Effector memory CD8-positive, alpha-beta T cell (primary cell): Measurements from ENCODE around the gene PPM1H.
"Not testable (repeated sequence)": the region's sequence is repeated elsewhere in the genome, so short reads cannot be mapped to it uniquely, and the experiment has no call there.

Experiments
- ATAC-seq: fragments of 150-1000 bp; cut with Tn5 transposase; replicated peaks from 2 replicates; pipeline ENCODE4 v1.10.0; 2021; ENCODE audit warnings: mild to moderate bottlenecking, moderate library complexity
- DNase-seq, 3 experiments: peaks; one replicate each; pipeline ENCODE4 v3.0.0; 2021
- H3K27ac Mint-ChIP-seq, 2 donors: one replicate each; pipeline ENCODE4 v1.8.0; 2022; ENCODE audit warnings: mild to moderate bottlenecking in 2 of 2, mixed read lengths in 2 of 2, moderate library complexity in 2 of 2
- H3K27me3 Mint-ChIP-seq, 2 donors: one replicate each; pipeline ENCODE4 v1.8.0; 2022; ENCODE audit warnings: mixed read lengths in 2 of 2
- H3K36me3 Mint-ChIP-seq: one replicate; pipeline ENCODE4 v1.8.0; 2022; ENCODE audit warnings: mild to moderate bottlenecking, moderate library complexity, mixed read lengths; ENCODE audit not compliant: insufficient read depth
- H3K4me1 Mint-ChIP-seq, 2 donors: one replicate each; pipeline ENCODE4 v1.8.0; 2022; ENCODE audit warnings: low read depth in 2 of 2, mixed read lengths in 2 of 2
- H3K4me3 Mint-ChIP-seq, 2 donors: one replicate each; pipeline ENCODE4 v1.8.0; 2022; ENCODE audit warnings: mild to moderate bottlenecking in 2 of 2, mixed read lengths in 2 of 2, moderate library complexity in 2 of 2
- H3K9me3 Mint-ChIP-seq, 2 donors: one replicate each; pipeline ENCODE4 v1.8.0; 2022; ENCODE audit warnings: mixed read lengths in 2 of 2

PPM1H gene

GRCh38 chr12:62738616-62739015 lies 196.3 kb downstream of the PPM1H start:
- Mint-ChIP-seq H3K4me1 (peaks cover 0 to 7% of the 10 kb centered on the region in 2 donors), H3K4me3 (no peak overlapping the region), H3K9me3 (no peaks in the 10 kb centered on the region), H3K36me3 (no peaks in the 10 kb centered on the region), H3K27ac (no peak overlapping the region), H3K27me3 (peaks cover 0 to 6% of the 10 kb centered on the region in 2 donors)
- DNase-seq (no peak), ATAC-seq (no peak)

- H3K4me3 Mint-ChIP-seq: no peak overlapping the region
- peaks cover 0 to 6% of the 10 kb centered on the region in 2 donors for H3K27me3 Mint-ChIP-seq
- no peak overlapping the region for H3K27ac Mint-ChIP-seq
- H3K36me3 Mint-ChIP-seq: no peaks in the 10 kb centered on the region
- H3K9me3 Mint-ChIP-seq: no peaks in the 10 kb centered on the region
- H3K4me1 Mint-ChIP-seq: peaks cover 0 to 7% of the 10 kb centered on the region in 2 donors
- DNase-seq (no peak), ATAC-seq (no peak)
Measured at GRCh38 chr12:62738105-62738504, 196.8 kb downstream of the PPM1H start.

GRCh38 chr12:62737615-62738014 lies 197.3 kb downstream of the PPM1H start:
- Mint-ChIP-seq H3K4me1 (peaks cover 0 to 7% of the 10 kb centered on the region in 2 donors), H3K9me3 (no peaks in the 10 kb centered on the region), H3K27ac (no peak overlapping the region), H3K27me3 (peaks cover 0 to 3% of the 10 kb centered on the region in 2 donors), H3K4me3 (no peak overlapping the region), H3K36me3 (no peaks in the 10 kb centered on the region)
- DNase-seq: no peak
- no peak for ATAC-seq

- peaks cover 0 to 7% of the 10 kb centered on the region in 2 donors for H3K4me1 Mint-ChIP-seq
- no peak overlapping the region for H3K4me3 Mint-ChIP-seq
Measured at GRCh38 chr12:62737188-62737587, 197.8 kb downstream of the PPM1H start.

GRCh38 chr12:62736596-62736995 lies 198.4 kb downstream of the PPM1H start:
- H3K4me1 Mint-ChIP-seq: peaks cover 0 to 11% of the 10 kb centered on the region in 2 donors
- no peak for DNase-seq
- ATAC-seq: no peak
- H3K27me3 Mint-ChIP-seq: peaks cover 0 to 7% of the 10 kb centered on the region in 2 donors
- H3K4me3 Mint-ChIP-seq: no peak overlapping the region
- no peaks in the 10 kb centered on the region for H3K9me3 Mint-ChIP-seq
- H3K27ac Mint-ChIP-seq: no peak overlapping the region
- no peaks in the 10 kb centered on the region for H3K36me3 Mint-ChIP-seq

More at GRCh38 chr12:62737188-62737587, 197.8 kb downstream of the PPM1H start:
- DNase-seq (no peak), ATAC-seq (no peak)
- Mint-ChIP-seq H3K27me3 (peaks cover 0 to 1% of the 10 kb centered on the region in 2 donors), H3K27ac (no peak overlapping the region), H3K9me3 (no peaks in the 10 kb centered on the region), H3K36me3 (no peaks in the 10 kb centered on the region)

- peaks cover 0 to 7% of the 10 kb centered on the region in 2 donors for H3K4me1 Mint-ChIP-seq
- DNase-seq (no peak), ATAC-seq (no peak)
- peaks cover 6 to 31% of the 10 kb centered on the region in 2 donors for H3K27me3 Mint-ChIP-seq
- no peak overlapping the region for H3K4me3 Mint-ChIP-seq
- no peak overlapping the region for H3K27ac Mint-ChIP-seq
- H3K36me3 Mint-ChIP-seq: no peaks in the 10 kb centered on the region
- H3K9me3 Mint-ChIP-seq: no peaks in the 10 kb centered on the region
Measured at GRCh38 chr12:62732861-62733427, 202.0 kb downstream of the PPM1H start.

GRCh38 chr12:62731055-62731820 lies 203.7 kb downstream of the PPM1H start:
- no peak overlapping the region for H3K4me3 Mint-ChIP-seq
- H3K9me3 Mint-ChIP-seq: no peaks in the 10 kb centered on the region
- no peak for ATAC-seq
- no peaks in the 10 kb centered on the region for H3K36me3 Mint-ChIP-seq
- H3K27me3 Mint-ChIP-seq: peaks cover 6 to 31% of the 10 kb centered on the region in 2 donors
- no peak overlapping the region for H3K27ac Mint-ChIP-seq
- peaks cover 0 to 7% of the 10 kb centered on the region in 2 donors for H3K4me1 Mint-ChIP-seq
- DNase-seq: no peak

- no peaks in the 10 kb centered on the region for H3K9me3 Mint-ChIP-seq
- peaks cover 6 to 31% of the 10 kb centered on the region in 2 donors for H3K27me3 Mint-ChIP-seq
- H3K27ac Mint-ChIP-seq: no peak overlapping the region
- ATAC-seq: no peak
- no peaks in the 10 kb centered on the region for H3K36me3 Mint-ChIP-seq
- H3K4me3 Mint-ChIP-seq: no peak overlapping the region
- H3K4me1 Mint-ChIP-seq: peaks cover 0 to 7% of the 10 kb centered on the region in 2 donors
- DNase-seq: no peak
Measured at GRCh38 chr12:62730649-62731048, 204.3 kb downstream of the PPM1H start.

- not testable (repeated sequence) for H3K36me3 Mint-ChIP-seq, H3K4me3 Mint-ChIP-seq, H3K9me3 Mint-ChIP-seq, H3K27ac Mint-ChIP-seq, ATAC-seq, DNase-seq, H3K4me1 Mint-ChIP-seq
- H3K27me3 Mint-ChIP-seq: peaks cover 6 to 31% of the 10 kb centered on the region in 2 donors
Measured at GRCh38 chr12:62729579-62730544, 205.1 kb downstream of the PPM1H start.

GRCh38 chr12:62728741-62729140 lies 206.2 kb downstream of the PPM1H start:
- DNase-seq: no peak
- Mint-ChIP-seq H3K27me3 (peaks cover 6 to 31% of the 10 kb centered on the region in 2 donors), H3K9me3 (no peaks in the 10 kb centered on the region), H3K36me3 (no peaks in the 10 kb centered on the region), H3K4me3 (no peak overlapping the region), H3K27ac (no peak overlapping the region), H3K4me1 (peaks cover 0 to 7% of the 10 kb centered on the region in 2 donors)
- no peak for ATAC-seq

- Mint-ChIP-seq H3K27ac (no peak overlapping the region), H3K27me3 (peaks cover 6 to 23% of the 10 kb centered on the region in 2 donors), H3K4me1 (peaks cover 0 to 4% of the 10 kb centered on the region in 2 donors), H3K4me3 (no peak overlapping the region), H3K9me3 (no peaks in the 10 kb centered on the region), H3K36me3 (no peaks in the 10 kb centered on the region)
- ATAC-seq: no peak
- DNase-seq: no peak
Measured at GRCh38 chr12:62726471-62726980, 208.4 kb downstream of the PPM1H start.

GRCh38 chr12:62725781-62726180 lies 209.2 kb downstream of the PPM1H start:
- Mint-ChIP-seq H3K27ac (no peak overlapping the region), H3K36me3 (no peaks in the 10 kb centered on the region), H3K27me3 (peaks cover 6 to 23% of the 10 kb centered on the region in 2 donors), H3K9me3 (no peaks in the 10 kb centered on the region), H3K4me1 (peaks cover 0 to 4% of the 10 kb centered on the region in 2 donors), H3K4me3 (no peak overlapping the region)
- DNase-seq: no peak
- no peak for ATAC-seq

- Mint-ChIP-seq H3K27me3 (peaks cover 4 to 18% of the 10 kb centered on the region in 2 donors), H3K4me3 (no peak overlapping the region), H3K9me3 (no peaks in the 10 kb centered on the region), H3K36me3 (no peaks in the 10 kb centered on the region), H3K27ac (no peak overlapping the region), H3K4me1 (peaks cover 0 to 4% of the 10 kb centered on the region in 2 donors)
- no peak for ATAC-seq
- DNase-seq: no peak
Measured at GRCh38 chr12:62724947-62725451, 210.0 kb downstream of the PPM1H start.
